Activated CD4-positive, CD25-positive, alpha-beta regulatory T cell treated with anti-CD3 and anti-CD28 coated beads, Interleukin-2, amount 50 U/mL, for 72 hours (primary cell): ENCODE measurements around the gene TGFBI.

Experiments
- DNase-seq: peaks from one replicate; pipeline ENCODE4 v3.0.0; 2021

TGFBI gene

GRCh38 chr5:136067422-136067821 is 38.6 kb downstream of the TGFBI start:
- no peak for DNase-seq

GRCh38 chr5:136070486-136071285 is 41.9 kb downstream of the TGFBI start:
- no peak for DNase-seq

- DNase-seq = no peak
These were observed 45.1 kb downstream of the TGFBI start for GRCh38 chr5:136073714-136074529.

- DNase-seq = no peak
These were observed 46.7 kb downstream of the TGFBI start for GRCh38 chr5:136075466-136075891.

- DNase-seq = no peak
These were observed 47.3 kb downstream of the TGFBI start for GRCh38 chr5:136076067-136076466.

GRCh38 chr5:136076881-136077445 is 48.2 kb downstream of the TGFBI start:
- DNase-seq = no peak

- DNase-seq = no peak
These were observed 50.6 kb downstream of the TGFBI start for GRCh38 chr5:136079195-136079985.

GRCh38 chr5:136080113-136080482 is 51.3 kb downstream of the TGFBI start:
- no peak for DNase-seq

GRCh38 chr5:136080483-136081216 is 51.9 kb downstream of the TGFBI start:
- peak; percentile 47 for DNase-seq

- DNase-seq = no peak
These were observed 52.4 kb downstream of the TGFBI start for GRCh38 chr5:136081217-136081591.

- DNase-seq = peak; percentile 56
These were observed 53.8 kb downstream of the TGFBI start for GRCh38 chr5:136082390-136083193.

- no peak for DNase-seq
These were observed 55.9 kb downstream of the TGFBI start for GRCh38 chr5:136084698-136085097.

GRCh38 chr5:136086783-136087566 is 58.2 kb downstream of the TGFBI start:
- DNase-seq = no peak

GRCh38 chr5:136087961-136088871 is 59.4 kb downstream of the TGFBI start:
- no peak for DNase-seq

- no peak for DNase-seq
These were observed 61.0 kb downstream of the TGFBI start for GRCh38 chr5:136089791-136090190.

- DNase-seq = no peak
These were observed 61.5 kb downstream of the TGFBI start for GRCh38 chr5:136090319-136090718.

GRCh38 chr5:136094189-136094912 is 65.6 kb downstream of the TGFBI start:
- no peak for DNase-seq

GRCh38 chr5:136094913-136095641 is 66.3 kb downstream of the TGFBI start:
- no peak for DNase-seq
